Measurements from ENCODE around the gene VPS39. TPM values are rescaled to one million over a fixed set of nuclear protein-coding genes. Genes with fewer than 3 reads are reported as not detected.

VPS39 gene
- total RNA-seq, 1 donor from 2014 or later: 86.8 TPM

DNA sequence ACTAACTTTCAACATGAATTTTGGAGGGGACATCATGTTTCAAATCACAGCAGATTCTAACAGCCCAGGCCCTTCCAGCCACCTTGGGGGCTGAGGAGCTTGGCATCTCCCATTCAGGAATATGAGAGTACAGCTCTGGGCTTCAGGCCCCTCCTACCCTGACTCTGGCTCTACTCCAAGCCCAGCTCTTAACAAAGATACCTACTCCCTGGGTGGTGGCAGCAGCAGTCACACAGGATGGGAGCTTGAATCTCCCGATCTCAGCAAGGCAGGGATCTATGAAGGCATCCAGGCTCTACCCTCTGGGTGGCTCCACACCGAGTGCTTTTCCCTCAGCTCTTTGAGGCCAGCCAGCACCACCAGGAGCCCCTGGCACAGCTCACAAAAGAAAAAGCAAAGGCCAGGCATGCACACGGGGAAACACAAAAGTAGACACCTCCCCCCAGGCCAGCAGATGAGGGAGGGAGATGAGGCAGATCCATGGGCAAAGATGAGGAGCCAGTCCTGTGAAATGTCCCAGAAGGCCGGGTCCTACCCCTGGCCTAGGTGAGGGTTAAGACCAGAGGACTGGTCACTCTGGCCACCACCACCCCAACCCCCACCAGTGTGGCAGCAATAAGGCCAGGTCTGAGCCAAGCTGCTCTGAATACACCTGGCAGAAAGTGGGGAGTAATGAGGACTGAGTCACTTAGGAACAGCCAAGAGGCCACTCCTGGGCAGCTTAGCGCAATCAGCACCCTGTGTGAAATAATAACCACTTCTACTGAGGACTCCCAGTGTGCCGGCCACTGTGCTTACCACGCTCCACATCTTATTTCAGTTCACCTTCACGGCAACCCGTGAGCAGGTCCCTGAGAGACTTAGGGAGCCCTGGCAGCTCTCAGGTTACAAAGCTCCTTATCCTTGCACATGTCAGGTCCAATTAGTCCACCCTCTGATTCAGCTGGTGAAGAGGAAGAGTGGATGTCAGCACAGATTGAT lies 76.0 kb downstream of the VPS39 start:
- intact Hi-C loops (cut with micrococcal nuclease): no loop called here

DNA sequence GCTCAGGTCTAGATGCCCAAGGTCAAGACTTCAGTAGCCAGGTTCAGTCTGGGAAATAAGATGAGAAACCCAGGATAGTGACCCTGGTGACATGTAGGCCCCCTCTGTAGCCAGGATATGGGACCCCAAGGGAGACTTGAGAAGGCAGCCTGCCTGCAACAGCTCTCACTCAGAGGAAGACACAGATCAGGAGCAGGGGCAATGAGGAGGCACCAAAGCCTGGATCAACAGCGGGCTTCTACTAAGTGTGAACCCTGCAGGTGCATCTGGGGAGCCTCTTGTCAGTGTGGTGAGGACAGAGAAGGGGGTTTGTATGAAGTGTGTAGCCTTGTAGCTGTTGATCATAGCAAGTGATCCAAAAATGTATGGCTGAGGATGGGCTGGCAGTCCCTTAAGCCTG lies 77.1 kb downstream of the VPS39 start:
- intact Hi-C loops (cut with micrococcal nuclease): no loop called here

DNA sequence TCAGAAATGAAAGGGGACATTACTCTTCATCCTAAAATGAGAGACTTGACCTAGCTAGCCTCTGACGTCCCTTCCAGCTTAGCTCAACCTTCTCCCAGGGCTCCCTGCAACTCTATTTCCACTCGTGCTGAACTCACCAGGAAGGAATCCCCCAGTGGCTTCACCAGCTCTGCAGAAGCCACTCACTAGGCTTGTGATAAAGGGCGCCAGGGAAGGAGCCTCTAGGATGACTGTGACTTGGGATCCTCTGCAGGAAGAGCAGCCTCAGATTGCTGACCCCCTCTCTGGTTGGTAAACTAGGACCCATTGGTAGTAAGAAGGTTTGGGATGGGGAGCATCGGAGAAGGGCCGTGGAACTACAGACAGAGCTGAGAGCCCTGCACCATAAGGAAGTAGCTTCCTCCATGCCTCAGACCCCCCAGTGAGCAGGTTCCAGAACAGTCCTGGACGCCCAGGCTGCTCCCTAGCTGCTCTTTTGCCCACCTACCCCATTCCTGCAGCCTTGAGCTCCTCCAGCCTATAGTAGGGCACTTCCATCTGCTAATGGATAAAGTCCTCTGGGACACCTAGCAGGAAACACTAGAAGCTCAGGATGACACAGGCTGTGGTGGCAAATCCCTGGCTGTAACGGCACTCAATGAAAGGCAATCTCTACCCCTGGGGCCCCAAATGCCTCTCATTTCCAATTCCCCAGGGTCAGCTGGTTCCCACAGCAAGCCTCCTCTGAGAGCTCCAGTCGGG lies 77.7 kb downstream of the VPS39 start:
- intact Hi-C loops (cut with micrococcal nuclease): no loop called here

DNA sequence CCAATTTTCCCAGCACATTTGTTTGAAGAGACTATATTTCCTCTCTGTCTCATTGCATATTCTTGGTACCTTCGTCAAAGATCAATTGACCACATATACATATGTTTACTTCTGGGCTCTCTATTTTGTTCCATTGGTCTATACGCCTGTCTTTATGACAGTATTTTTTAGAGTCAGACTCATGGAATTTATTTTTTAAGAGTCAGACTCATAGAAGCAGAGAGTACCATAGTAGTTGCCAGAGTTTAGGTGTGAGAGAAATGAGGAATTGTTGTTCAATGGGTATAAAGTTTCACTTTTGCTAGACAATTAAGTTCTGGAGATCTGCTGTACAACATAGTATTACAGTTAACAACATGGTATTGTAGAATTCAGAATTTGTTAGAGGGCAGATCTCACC lies 78.7 kb downstream of the VPS39 start:
- intact Hi-C loops (cut with micrococcal nuclease): no loop called here

DNA sequence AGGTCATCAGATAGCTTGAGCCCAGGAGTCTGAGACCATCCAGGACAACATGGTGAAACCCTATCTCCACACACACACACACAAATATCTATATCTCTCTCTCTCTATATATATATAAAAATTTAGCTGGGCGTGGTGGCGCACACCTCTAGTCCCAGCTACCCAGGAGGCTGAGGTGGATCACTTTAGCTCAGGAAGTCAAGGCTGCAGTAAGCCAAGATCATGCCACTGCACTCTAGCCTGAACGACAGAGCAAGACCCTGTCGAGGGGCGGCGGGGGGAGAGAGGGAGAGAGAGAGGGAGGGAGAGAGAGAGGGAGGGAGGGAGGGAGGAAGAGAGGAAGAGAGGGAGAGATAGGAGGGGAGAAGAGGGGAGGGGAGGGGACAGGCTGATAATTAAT lies 79.6 kb downstream of the VPS39 start:
- intact Hi-C loops (cut with micrococcal nuclease): no loop called here

DNA sequence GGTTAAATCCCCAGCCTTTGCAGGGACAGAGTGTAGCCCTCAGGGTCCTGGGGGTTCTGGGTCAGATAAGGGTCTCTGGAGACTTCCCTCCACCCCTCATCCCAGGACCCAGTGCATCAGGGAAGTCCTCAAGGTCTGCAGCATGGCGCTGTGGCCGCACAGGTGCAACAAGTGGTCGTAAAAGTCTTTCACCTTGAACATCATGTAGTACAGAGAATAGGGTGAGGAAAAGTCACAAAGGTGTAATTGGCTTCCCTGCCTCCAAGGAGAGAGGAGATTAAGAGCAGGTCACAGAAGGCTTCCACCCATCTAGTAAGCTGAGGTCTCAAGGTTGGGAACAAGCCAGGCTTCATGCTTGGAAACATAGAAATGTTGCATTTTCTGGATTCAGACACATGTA lies 84.6 kb downstream of the VPS39 start:
- intact Hi-C loops (cut with micrococcal nuclease): no loop called here

DNA sequence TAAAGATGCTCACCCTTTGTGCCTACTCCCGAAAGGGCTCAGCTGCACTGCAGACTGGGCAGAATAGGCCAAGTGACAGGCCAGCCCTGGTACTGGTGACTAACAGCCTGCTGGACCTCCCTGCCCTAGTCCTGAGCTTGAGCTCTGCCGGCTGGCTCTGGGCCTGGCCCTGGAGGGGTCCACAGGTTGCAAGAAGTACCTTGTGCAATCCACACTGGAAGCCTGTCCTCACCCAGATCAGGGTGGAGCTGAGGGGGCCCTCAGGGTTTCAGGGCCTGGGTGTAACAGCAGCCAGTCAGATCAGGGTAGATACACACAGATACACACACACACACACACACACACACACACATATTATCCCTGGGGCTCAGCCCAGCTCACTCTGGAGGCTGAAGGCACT lies 86.4 kb downstream of the VPS39 start:
- intact Hi-C loops (cut with micrococcal nuclease): no loop called here

DNA sequence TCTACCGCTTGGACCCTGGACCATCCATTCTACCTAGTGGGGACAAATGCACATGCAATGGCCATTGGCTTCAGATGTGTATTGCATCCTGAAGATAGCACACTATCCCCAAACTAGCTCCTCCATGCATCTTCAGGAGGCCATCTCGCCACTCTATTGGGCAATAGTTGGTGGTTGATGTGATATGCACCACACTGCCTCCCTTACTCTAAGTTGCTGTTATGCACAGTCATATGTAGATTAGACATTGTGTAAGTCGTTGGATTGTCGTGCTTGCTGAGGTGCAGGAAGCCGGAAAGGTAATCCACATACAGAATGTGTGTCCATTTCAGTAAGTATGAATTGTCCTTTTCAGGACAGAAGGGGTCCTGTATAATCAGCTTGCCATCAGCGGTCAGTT lies 87.1 kb downstream of the VPS39 start:
- intact Hi-C loops (cut with micrococcal nuclease): no loop called here

DNA sequence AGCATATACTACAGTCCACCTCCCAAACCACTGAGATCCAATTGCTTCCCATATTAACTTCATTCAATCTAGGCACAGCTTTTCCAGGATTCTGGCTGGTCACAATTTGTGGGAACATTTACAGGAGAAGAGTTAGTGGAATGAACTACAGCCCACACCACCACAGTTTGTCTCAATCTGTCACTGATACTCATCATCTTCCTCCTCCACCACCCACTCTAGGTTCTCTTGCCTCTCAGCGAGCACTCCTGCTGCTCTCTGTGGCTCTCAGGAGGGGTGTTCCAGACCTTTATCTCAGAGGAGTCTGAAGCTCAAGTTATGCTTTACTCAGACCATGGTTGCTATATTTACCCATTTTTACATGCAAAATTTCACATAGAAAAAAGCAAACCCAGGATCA lies 87.8 kb downstream of the VPS39 start:
- intact Hi-C loops (cut with micrococcal nuclease): no loop called here

DNA sequence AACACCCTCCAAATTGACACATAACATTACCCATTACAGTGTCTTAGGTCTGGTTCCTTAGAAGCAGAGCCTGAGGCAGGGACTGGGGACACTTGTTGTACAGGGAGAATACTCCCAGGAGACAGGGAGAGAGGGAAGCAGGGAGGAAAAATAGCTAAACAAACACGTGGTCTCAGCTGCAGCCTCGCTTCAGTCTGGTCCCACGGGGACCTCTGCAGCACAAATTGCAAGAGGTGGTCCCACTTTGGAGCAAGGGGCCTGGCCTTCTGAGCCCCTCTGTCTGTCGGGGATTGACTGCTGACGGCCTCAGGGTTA lies 88.7 kb downstream of the VPS39 start:
- intact Hi-C loops (cut with micrococcal nuclease): no loop called here

DNA sequence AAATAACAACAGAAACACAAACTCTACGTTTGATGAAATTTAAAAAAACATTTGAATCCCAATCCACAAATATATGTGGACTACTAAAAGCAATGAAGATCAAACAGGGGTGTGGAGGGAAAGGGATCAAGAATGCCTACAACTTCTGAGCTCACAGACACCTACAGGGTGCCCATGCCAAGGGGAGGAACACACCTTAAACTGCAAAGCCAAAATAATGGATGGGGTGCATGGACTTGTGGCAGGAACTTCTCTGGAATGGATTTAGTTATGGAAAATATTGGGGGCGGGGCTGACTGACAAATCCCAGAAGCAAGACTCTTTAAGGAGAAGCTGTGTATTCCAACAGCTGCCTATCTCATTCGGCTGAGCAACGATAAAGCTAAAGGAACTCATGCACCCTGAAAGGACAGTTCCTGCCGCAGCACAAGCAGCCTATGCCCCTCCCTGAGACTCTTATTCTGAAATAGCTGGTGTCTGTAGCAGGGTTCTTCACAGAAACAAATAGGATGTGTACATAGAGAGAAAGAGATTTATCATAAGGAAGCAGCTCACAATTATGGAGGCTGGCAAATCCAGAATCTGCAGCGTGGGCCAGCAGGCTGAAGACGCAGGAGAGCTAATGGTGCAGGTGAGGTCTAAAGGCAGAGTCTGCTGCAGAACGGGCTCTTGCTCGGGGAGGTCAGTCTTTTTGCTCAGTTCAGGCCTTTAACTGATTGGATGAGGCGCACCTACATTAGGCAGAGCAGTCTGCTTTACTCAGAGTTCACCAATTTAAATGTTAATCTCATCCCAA lies 89.3 kb downstream of the VPS39 start:
- intact Hi-C loops (cut with micrococcal nuclease): no loop called here

DNA sequence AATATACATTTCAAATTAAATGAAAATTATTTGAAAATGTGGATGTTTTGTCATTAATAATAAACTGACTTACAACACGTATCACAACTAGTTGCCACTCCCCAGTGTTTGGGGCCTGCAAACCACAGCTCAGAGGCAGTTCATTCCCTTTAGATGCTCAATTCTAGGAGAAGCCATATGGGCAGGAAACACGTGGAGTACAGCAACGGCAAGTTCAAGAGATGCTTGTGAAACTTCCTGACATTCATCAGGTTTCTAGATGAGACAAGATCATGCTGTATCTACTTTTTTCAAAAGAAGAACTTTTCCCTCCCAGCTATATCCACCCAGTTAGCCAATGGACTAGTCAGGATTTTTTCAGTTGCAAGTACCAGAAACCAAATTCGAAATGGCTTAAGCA lies 96.2 kb downstream of the VPS39 start:
- intact Hi-C loops (cut with micrococcal nuclease): no loop called here

DNA sequence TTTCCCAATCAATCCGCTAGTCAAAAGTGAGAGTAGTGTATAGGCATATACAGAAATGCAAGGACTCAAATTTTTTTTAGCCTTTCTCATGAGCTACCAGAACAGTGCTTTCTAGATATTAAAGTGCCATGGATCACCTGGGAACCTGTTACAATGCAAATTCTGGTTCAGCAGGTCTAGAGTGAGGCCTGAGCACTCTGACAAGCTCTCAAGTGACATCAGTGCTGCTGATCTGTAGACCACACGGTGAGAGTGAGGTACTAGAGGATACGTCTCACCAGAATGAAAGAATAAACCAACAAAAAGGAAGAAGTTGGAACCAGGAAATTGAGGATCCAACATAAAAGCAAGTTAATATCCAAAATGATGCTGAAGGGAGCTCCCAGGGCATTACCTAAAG lies 97.7 kb downstream of the VPS39 start:
- intact Hi-C loops (cut with micrococcal nuclease): no loop called here

DNA sequence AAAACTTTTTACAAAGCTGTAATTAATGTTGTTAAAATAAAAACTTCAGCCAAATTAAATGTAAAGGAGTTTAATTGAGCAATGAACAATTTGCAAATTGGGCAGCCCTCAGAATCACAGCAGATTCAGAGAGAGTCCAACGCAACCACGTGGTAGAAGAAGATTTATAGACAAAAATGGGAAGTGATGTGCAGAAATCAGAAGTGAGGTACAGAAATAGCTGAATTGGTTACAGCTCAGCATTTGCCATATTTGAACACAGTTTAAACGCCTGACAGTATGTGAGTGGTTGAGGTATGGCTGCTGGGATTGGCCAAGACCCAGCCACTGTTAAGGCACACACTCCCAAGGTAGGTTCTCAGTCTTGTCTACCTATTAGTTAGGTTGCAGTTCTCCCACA lies 99.3 kb downstream of the VPS39 start:
- intact Hi-C loops (cut with micrococcal nuclease): no loop called here

Other genes starting within 250 kb of the VPS39 start
- 35.8 and 36.8 TPM in 2 replicates for gene EHD4, start 235.7 kb downstream of the VPS39 start, total RNA-seq
- not detected in 2 replicates for gene PLA2G4E, start 187.3 kb downstream of the VPS39 start, total RNA-seq
- not detected in 2 replicates for gene PLA2G4D, start 113.7 kb downstream of the VPS39 start, total RNA-seq
- gene PLA2G4F, start 51.7 kb downstream of the VPS39 start, total RNA-seq: not detected in 2 replicates
- 24.3 and 25.4 TPM in 2 replicates for gene GANC, start 64.9 kb upstream of the VPS39 start, total RNA-seq
- gene TMEM87A, start 65.1 kb upstream of the VPS39 start, total RNA-seq: 44.2 and 47.0 TPM in 2 replicates
- 4.5 and 4.8 TPM in 2 replicates for gene CAPN3, start 151.2 kb upstream of the VPS39 start, total RNA-seq